ENCODE measurements around the gene C10orf62. TPM values are rescaled to one million over a fixed set of nuclear protein-coding genes. Genes with fewer than 3 reads are reported as not detected.
"Not testable (repeated sequence)": the region's sequence is repeated elsewhere in the genome, so short reads cannot be mapped to it uniquely, and the experiment has no call there.

C10orf62 gene
- total RNA-seq, 1 donor from 2014 or later, result not detected

GRCh38 chr10:97574374-97575126 is 15.0 kb upstream of the C10orf62 start:
- Mint-ChIP-seq H3K4me1 (ENCODE audit: low read depth) (peaks cover 52% of the 10 kb centered on the region), H3K27ac (ENCODE audit: unreplicated experiment) (peak overlapping the region; percentile 97), H3K9me3 (ENCODE audit: low read depth) (no peaks in the 10 kb centered on the region), H3K36me3 (ENCODE audit: low read depth) (peaks cover 5% of the 10 kb centered on the region), H3K4me3 (ENCODE audit: unreplicated experiment) (no peak overlapping the region), H3K27me3 (ENCODE audit: low read depth) (no peaks in the 10 kb centered on the region)
- TF ChIP-seq, protein P1, sequence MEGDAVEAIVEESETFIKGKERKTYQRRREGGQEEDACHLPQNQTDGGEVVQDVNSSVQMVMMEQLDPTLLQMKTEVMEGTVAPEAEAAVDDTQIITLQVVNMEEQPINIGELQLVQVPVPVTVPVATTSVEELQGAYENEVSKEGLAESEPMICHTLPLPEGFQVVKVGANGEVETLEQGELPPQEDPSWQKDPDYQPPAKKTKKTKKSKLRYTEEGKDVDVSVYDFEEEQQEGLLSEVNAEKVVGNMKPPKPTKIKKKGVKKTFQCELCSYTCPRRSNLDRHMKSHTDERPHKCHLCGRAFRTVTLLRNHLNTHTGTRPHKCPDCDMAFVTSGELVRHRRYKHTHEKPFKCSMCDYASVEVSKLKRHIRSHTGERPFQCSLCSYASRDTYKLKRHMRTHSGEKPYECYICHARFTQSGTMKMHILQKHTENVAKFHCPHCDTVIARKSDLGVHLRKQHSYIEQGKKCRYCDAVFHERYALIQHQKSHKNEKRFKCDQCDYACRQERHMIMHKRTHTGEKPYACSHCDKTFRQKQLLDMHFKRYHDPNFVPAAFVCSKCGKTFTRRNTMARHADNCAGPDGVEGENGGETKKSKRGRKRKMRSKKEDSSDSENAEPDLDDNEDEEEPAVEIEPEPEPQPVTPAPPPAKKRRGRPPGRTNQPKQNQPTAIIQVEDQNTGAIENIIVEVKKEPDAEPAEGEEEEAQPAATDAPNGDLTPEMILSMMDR (IDR thresholded peaks at IDR 0.05), result no peak
- DNase-seq (ENCODE audit: low spot score), result peak; percentile 77

DNA sequence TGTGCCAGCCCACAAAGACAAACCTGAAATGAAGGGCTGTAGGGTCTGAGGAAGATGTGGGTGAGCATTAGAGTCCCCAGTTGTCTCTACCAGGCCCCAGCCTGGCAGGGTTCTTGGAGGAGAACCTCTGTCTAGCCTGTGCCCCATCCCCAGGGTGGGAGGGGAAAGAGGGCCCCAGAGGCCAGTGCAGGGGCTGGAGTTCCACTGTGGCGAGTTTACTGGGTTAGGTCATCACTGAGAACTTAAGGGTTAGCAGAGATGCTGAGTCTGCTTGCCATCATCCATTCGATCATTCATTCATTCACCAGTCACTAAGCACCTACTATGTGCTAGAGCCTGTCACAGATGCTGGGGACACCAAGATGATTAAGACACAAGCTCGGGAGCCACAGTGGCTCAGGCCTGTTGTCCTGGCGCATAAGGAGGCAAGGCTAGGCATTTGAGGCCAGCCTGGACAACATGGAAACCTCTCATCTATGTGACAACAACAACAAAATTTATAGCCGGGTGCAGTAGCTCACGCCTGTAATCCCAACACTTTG is 14.3 kb upstream of the C10orf62 start:
- H3K4me1 Mint-ChIP-seq (ENCODE audit: low read depth), result peaks cover 52% of the 10 kb centered on the region
- H3K27ac Mint-ChIP-seq (ENCODE audit: unreplicated experiment), result peak overlapping the region; percentile 97
- no peaks in the 10 kb centered on the region for H3K27me3 Mint-ChIP-seq (ENCODE audit: low read depth)
- H3K36me3 Mint-ChIP-seq (ENCODE audit: low read depth), result peaks cover 3% of the 10 kb centered on the region
- no peaks in the 10 kb centered on the region for H3K9me3 Mint-ChIP-seq (ENCODE audit: low read depth)
- peak; percentile 55 for DNase-seq (ENCODE audit: low spot score)
- TF ChIP-seq, protein P1 (IDR thresholded peaks at IDR 0.05), result no peak
- no peak overlapping the region for H3K4me3 Mint-ChIP-seq (ENCODE audit: unreplicated experiment)

DNA sequence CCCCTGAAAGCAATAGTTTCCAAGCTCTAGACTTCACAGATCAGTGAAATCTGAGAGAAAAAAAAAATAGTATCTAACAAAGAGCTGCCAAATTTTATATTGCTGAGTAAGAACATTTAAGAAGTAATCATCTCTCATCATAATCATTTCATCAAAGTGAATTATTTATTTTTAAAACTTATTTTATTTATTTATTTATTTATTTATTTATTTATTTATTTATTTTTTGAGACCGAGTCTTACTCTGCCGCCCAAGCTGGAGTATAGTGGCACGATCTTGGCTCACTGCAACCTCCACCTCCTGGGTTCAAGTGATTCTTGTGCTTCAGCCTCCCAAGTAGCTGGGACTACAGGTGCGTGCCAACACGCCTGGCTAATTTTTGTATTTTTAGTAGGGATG is 13.0 kb upstream of the C10orf62 start:
- H3K27ac Mint-ChIP-seq (ENCODE audit: unreplicated experiment), result peak overlapping the region; percentile 24

DNA sequence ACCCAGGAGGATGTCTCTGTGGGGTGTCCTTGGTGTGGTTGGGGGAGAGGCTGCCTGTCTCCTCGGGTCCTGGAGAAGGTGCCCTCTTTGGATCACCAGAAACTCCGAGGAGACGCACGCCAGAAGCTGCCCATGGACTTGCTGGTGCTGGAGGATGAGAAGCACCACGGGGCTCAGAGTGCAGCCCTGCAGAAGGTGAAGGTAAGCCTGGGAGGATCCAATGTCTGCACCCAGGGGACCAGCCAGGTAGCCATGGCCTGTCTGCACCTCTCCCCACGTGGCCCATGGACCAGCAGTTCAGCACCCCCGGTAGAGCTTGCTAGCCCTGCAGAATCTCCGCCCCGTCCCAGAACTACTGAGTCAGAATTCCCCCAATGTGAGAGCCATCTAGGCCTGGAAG is 11.8 kb upstream of the C10orf62 start:
- Mint-ChIP-seq H3K27ac (ENCODE audit: unreplicated experiment) (no peak overlapping the region), H3K27me3 (ENCODE audit: low read depth) (no peaks in the 10 kb centered on the region)
- TF ChIP-seq, protein P1 (IDR thresholded peaks at IDR 0.05), result no peak

More for the DNA sequence above, 13.0 kb upstream of the C10orf62 start:
- H3K9me3 Mint-ChIP-seq (ENCODE audit: low read depth); H3K27me3 Mint-ChIP-seq (ENCODE audit: low read depth); H3K36me3 Mint-ChIP-seq (ENCODE audit: low read depth); DNase-seq (ENCODE audit: low spot score); H3K4me3 Mint-ChIP-seq (ENCODE audit: unreplicated experiment): not testable (repeated sequence)
- peaks cover 46% of the 10 kb centered on the region for H3K4me1 Mint-ChIP-seq (ENCODE audit: low read depth)

DNA sequence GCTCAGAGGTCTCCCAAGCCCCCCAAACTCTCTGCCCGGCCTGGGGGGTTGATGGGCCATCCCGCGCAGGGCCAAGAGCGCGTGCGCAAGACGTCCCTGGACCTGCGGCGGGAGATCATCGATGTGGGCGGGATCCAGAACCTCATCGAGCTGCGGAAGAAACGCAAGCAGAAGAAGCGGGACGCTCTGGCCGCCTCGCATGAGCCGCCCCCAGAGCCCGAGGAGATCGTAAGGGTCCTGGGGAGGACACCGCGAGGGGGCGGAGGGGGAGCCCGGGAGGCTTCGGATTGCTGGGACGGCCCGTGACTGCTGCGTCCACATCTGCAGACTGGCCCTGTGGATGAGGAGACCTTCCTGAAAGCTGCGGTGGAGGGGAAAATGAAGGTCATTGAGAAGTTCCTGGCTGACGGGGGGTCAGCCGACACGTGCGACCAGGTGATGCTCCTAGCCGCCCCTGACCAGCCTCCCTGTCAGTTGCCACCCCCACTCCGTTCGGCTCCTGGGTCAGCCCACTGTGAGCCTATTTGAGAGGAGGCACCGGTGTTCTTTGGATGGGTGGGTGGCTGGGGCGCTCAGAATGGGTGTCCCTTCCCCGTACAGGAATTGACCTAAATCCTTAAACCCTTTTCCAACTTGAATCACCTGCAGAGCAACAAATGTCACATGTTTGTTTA is 11.2 kb upstream of the C10orf62 start:
- Mint-ChIP-seq H3K27me3 (ENCODE audit: low read depth) (no peaks in the 10 kb centered on the region), H3K4me3 (ENCODE audit: unreplicated experiment) (no peak overlapping the region), H3K36me3 (ENCODE audit: low read depth) (no peaks in the 10 kb centered on the region), H3K4me1 (ENCODE audit: low read depth) (peaks cover 28% of the 10 kb centered on the region), H3K27ac (ENCODE audit: unreplicated experiment) (no peak overlapping the region), H3K9me3 (ENCODE audit: low read depth) (no peaks in the 10 kb centered on the region)
- TF ChIP-seq, protein P1 (IDR thresholded peaks at IDR 0.05), result no peak
- no peak for DNase-seq (ENCODE audit: low spot score)

More for the DNA sequence above, 11.8 kb upstream of the C10orf62 start:
- Mint-ChIP-seq H3K36me3 (ENCODE audit: low read depth) (peaks cover 2% of the 10 kb centered on the region), H3K4me3 (ENCODE audit: unreplicated experiment) (no peak overlapping the region), H3K9me3 (ENCODE audit: low read depth) (no peaks in the 10 kb centered on the region), H3K4me1 (ENCODE audit: low read depth) (peaks cover 34% of the 10 kb centered on the region)
- DNase-seq (ENCODE audit: low spot score), result no peak
